Caco-2 (cell line): Measurements from ENCODE around the gene GTSF1L. TPM values are rescaled to one million over a fixed set of nuclear protein-coding genes. Genes with fewer than 3 reads are reported as not detected.

Source experiments
- BruUV-seq: library from RNA; stranded (reverse); fragments of 400-500 nt; replicated peaks from 2 replicates; lab custom pipeline; 2021; lab: Mats Ljungman, UMichigan
- CTCF ChIA-PET: fragments of 300-600 bp; sonication (Branson Sonifier 250); formaldehyde crosslinking; loops from one replicate; lab custom pipeline; 2022; ENCODE audit warnings: antibody characterized with exemption; lab: Charles Lee
- POLR2A ChIA-PET: fragments of 300-600 bp; sonication (Branson Sonifier 250); formaldehyde crosslinking; loops from one replicate; lab custom pipeline; 2022; ENCODE audit warnings: antibody characterized with exemption; lab: Charles Lee
- DNase-seq, 2 experiments: peaks; one replicate each; pipeline versions ENCODE4 v3.0.0 to v3.0.0-alpha.2; 2020 to 2022
- H3K27me3 ChIP-seq: replicated peaks from 2 replicates; pipeline ENCODE4 v1.6.0; 2011; ENCODE audit warnings: low read length; ENCODE audit not compliant: control insufficient read depth, insufficient read depth
- H3K36me3 ChIP-seq: 2 replicates; pipeline ENCODE4 v1.5.1; 2011; ENCODE audit warnings: low read length; ENCODE audit not compliant: control insufficient read depth, insufficient read depth
- H3K4me1 ChIP-seq: fragments of 250-450 bp; sonication (Bioruptor Pico); 2 replicates; pipeline ENCODE4 v1.5.1; 2020; ENCODE audit warnings: mild to moderate bottlenecking
- H3K4me3 ChIP-seq: 2 replicates; pipeline ENCODE4 v1.5.1; 2011; ENCODE audit warnings: low read depth, mild to moderate bottlenecking, control low read depth, low read length
- H3K9me3 ChIP-seq: fragments of 250-450 bp; sonication (Bioruptor Pico); 2 replicates; pipeline ENCODE4 v1.5.1; 2020; ENCODE audit warnings: mild to moderate bottlenecking, moderate library complexity
- H3K27ac Mint-ChIP-seq: one replicate; pipeline ENCODE4 v1.8.0; 2022; ENCODE audit warnings: mixed read lengths; ENCODE audit not compliant: unreplicated experiment
- H3K27me3 Mint-ChIP-seq: one replicate; pipeline ENCODE4 v1.8.0; 2022; ENCODE audit warnings: mixed read lengths; ENCODE audit not compliant: insufficient read depth, unreplicated experiment
- H3K36me3 Mint-ChIP-seq: one replicate; pipeline ENCODE4 v1.8.0; 2022; ENCODE audit warnings: mild to moderate bottlenecking, mixed read lengths; ENCODE audit not compliant: insufficient read depth, unreplicated experiment
- H3K4me1 Mint-ChIP-seq: one replicate; pipeline ENCODE4 v1.8.0; 2022; ENCODE audit warnings: low read depth, mixed read lengths; ENCODE audit not compliant: unreplicated experiment
- H3K4me3 Mint-ChIP-seq: one replicate; pipeline ENCODE4 v1.8.0; 2022; ENCODE audit warnings: mild to moderate bottlenecking, moderate library complexity, mixed read lengths; ENCODE audit not compliant: unreplicated experiment
- H3K9me3 Mint-ChIP-seq: one replicate; pipeline ENCODE4 v1.8.0; 2022; ENCODE audit warnings: mixed read lengths; ENCODE audit not compliant: unreplicated experiment
- intact Hi-C: fragments of 100-400 bp; cut with micrococcal nuclease; formaldehyde crosslinking; loops from one replicate; pipeline ENCODE4 v1.10.0; 2022; ENCODE audit not compliant: unreplicated experiment
- total RNA-seq: library from RNA; stranded (reverse); gene quantifications from 2 replicates; pipeline ENCODE4 v1.2.3, GENCODE V29; 2022
- TF ChIP-seq, protein P1 (sequence below), 2 experiments: fragments of 200-600 bp in 1 of 2; IDR thresholded peaks; 1 replicate in 1 of 2; 2 replicates in 1 of 2; pipeline versions ENCODE4 v1.5.1 to v1.8.0; 2011 to 2022; ENCODE audit warnings: antibody characterized with exemption in 1 of 2, control low read depth in 1 of 2, inconsistent platforms in 1 of 2, low read depth in 1 of 2, low read length in 1 of 2, mild to moderate bottlenecking in 1 of 2, moderate library complexity in 1 of 2; ENCODE audit not compliant: insufficient read depth in 1 of 2, severe bottlenecking in 1 of 2, unreplicated experiment in 1 of 2

GTSF1L gene
- total RNA-seq, 1 experiment from 2014 or later: not detected

DNA sequence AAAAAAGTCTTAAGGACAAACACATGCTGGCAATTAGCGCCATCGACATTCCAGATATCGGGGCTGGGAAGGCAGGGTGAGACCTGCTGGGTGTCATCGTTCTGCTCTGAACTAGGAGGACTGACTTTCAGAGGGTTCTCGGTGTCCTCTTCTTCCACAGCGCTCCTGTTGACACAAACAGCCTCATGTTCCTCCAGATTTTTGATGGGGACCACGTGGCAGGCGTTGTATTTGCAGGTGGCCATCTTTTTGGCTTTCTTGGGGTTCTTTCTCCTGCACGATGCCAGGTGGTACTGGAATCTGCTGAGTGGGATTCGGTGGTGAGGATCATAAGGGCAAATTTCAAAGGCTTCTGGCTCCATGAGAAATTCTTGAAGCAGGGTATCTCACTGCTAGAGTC, 469 bp downstream of the GTSF1L start:
- TF ChIP-seq, protein P1, sequence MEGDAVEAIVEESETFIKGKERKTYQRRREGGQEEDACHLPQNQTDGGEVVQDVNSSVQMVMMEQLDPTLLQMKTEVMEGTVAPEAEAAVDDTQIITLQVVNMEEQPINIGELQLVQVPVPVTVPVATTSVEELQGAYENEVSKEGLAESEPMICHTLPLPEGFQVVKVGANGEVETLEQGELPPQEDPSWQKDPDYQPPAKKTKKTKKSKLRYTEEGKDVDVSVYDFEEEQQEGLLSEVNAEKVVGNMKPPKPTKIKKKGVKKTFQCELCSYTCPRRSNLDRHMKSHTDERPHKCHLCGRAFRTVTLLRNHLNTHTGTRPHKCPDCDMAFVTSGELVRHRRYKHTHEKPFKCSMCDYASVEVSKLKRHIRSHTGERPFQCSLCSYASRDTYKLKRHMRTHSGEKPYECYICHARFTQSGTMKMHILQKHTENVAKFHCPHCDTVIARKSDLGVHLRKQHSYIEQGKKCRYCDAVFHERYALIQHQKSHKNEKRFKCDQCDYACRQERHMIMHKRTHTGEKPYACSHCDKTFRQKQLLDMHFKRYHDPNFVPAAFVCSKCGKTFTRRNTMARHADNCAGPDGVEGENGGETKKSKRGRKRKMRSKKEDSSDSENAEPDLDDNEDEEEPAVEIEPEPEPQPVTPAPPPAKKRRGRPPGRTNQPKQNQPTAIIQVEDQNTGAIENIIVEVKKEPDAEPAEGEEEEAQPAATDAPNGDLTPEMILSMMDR (IDR thresholded peaks at IDR 0.05; ENCODE audit: insufficient read depth in 1 of 2, low read depth in 1 of 2, low read length in 1 of 2, severe bottlenecking in 1 of 2, unreplicated experiment in 1 of 2): no peak
- H3K36me3 ChIP-seq: no peaks in the 10 kb centered on the region
- no peak overlapping the region for H3K4me3 Mint-ChIP-seq
- intact Hi-C loops: no loop called here
- no TSS peak for BruUV-seq
- H3K27ac Mint-ChIP-seq: no peak overlapping the region
- no peaks in the 10 kb centered on the region; the same call in 1 of the 2 replicates for H3K27me3 ChIP-seq
- POLR2A ChIA-PET: no interaction called here
- H3K4me3 ChIP-seq: no peak overlapping the region
- peaks cover 5% of the 10 kb centered on the region; the same call in 1 of the 2 replicates for H3K4me1 ChIP-seq
- peaks cover 2% of the 10 kb centered on the region for H3K27me3 Mint-ChIP-seq
- CTCF ChIA-PET: interaction anchor here (0.6 kb wide), 1 partner anchor 171 kb away, joined by 8 read pairs; no protein-coding TSS in a partner anchor
- H3K4me1 Mint-ChIP-seq: peaks cover 7% of the 10 kb centered on the region
- no peaks in the 10 kb centered on the region for H3K9me3 Mint-ChIP-seq
- no peak for DNase-seq
- H3K36me3 Mint-ChIP-seq: no peaks in the 10 kb centered on the region
- H3K9me3 ChIP-seq: no peaks in the 10 kb centered on the region

DNA sequence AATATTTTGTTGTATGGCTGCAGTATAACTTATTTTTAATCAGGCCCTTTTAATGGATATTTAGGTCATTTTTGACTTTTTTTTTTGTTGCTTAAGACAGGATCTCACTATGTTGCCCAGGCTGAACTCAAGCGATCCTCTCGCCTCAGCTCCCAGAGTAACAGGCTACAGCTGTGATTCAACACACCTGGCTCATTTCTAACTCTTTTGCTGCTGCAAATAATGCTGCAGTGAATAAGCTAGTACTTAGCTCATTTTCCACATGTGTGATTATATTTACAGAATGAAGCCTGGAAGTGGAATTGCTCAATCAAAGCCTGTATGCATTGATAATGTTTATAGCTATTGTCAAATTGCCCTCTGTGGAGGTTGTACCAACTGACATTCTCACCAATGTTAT, 1.1 kb downstream of the GTSF1L start:
- Mint-ChIP-seq H3K4me1 (peaks cover 7% of the 10 kb centered on the region), H3K27ac (no peak overlapping the region), H3K36me3 (no peaks in the 10 kb centered on the region), H3K27me3 (peaks cover 1% of the 10 kb centered on the region), H3K4me3 (no peak overlapping the region), H3K9me3 (no peaks in the 10 kb centered on the region)
- ChIA-PET CTCF (interaction anchor here (0.6 to 1.0 kb wide), 4 partner anchors 11 to 187 kb away, joined by 4 to 8 read pairs (median 5); no protein-coding TSS in a partner anchor), POLR2A (no interaction called here)
- Histone ChIP-seq H3K27me3 (no peaks in the 10 kb centered on the region; the same call in 1 of the 2 replicates), H3K4me1 (peaks cover 5% of the 10 kb centered on the region; the same call in 1 of the 2 replicates), H3K36me3 (no peaks in the 10 kb centered on the region), H3K9me3 (no peaks in the 10 kb centered on the region), H3K4me3 (no peak overlapping the region)
- intact Hi-C loops: no loop called here
- no peak for DNase-seq
- BruUV-seq: no TSS peak
- TF ChIP-seq, protein P1 (IDR thresholded peaks at IDR 0.05; ENCODE audit: insufficient read depth in 1 of 2, low read depth in 1 of 2, low read length in 1 of 2, severe bottlenecking in 1 of 2, unreplicated experiment in 1 of 2): no peak

DNA sequence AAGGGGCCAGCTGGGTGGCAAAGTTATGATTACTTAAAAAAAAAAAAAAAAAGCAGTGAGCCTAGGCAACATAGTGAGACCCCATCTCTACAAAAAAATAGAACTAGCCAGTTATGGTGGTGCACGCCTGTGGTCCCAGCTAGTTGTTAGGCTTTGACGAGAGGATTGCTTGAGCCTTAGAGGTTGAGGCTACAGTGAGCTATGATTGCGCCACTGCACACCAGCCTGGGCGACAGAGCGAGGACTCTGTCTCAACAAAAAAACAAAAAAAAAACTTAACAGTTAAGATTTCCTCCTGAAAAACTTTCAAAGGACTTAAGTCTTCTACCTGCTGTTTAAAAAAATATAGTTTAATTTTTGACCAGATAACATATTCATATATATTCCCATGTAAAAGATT, 2.4 kb downstream of the GTSF1L start:
- Histone ChIP-seq H3K9me3 (no peaks in the 10 kb centered on the region), H3K27me3 (no peaks in the 10 kb centered on the region; the same call in 1 of the 2 replicates), H3K4me1 (peaks cover 5% of the 10 kb centered on the region; the same call in 1 of the 2 replicates), H3K36me3 (no peaks in the 10 kb centered on the region), H3K4me3 (no peak overlapping the region)
- Mint-ChIP-seq H3K4me1 (peaks cover 7% of the 10 kb centered on the region), H3K9me3 (no peaks in the 10 kb centered on the region), H3K36me3 (peaks cover 7% of the 10 kb centered on the region), H3K27me3 (no peaks in the 10 kb centered on the region), H3K4me3 (no peak overlapping the region), H3K27ac (no peak overlapping the region)
- TF ChIP-seq, protein P1 (IDR thresholded peaks at IDR 0.05; ENCODE audit: insufficient read depth in 1 of 2, low read depth in 1 of 2, low read length in 1 of 2, severe bottlenecking in 1 of 2, unreplicated experiment in 1 of 2): no peak
- intact Hi-C loops: no loop called here
- ChIA-PET CTCF (interaction anchor here (0.7 kb wide), 1 partner anchor 88 kb away, joined by 5 read pairs; no protein-coding TSS in a partner anchor), POLR2A (no interaction called here)
- DNase-seq: no peak
- BruUV-seq: no TSS peak
